Lung (tissue), 12 donors: ENCODE results near the gene HIBADH. TPM values are rescaled to one million over a fixed set of nuclear protein-coding genes. Genes with fewer than 3 reads are reported as not detected.

ENCODE experiments used
- ATAC-seq: fragments of 200-7000 bp; cut with Tn5 transposase; one replicate; pipeline ENCODE4 v1.9.1; 2020; ENCODE audit warnings: moderate number of reproducible peaks; ENCODE audit not compliant: insufficient read depth, low FRiP score
- DNase-seq, 3 donors: peaks; one replicate each; pipeline ENCODE4 v3.0.0-alpha.2; 2013 to 2017
- H3K27ac ChIP-seq, 2 donors: one replicate each; pipeline ENCODE4 v1.5.1; 2013; ENCODE audit warnings: mild to moderate bottlenecking in 2 of 2, moderate library complexity in 2 of 2, control low read depth in 1 of 2, inconsistent platforms in 1 of 2, low read depth in 1 of 2, low read length in 1 of 2
- H3K27me3 ChIP-seq, 3 donors: one replicate each; pipeline ENCODE4 v1.5.1; 2013; ENCODE audit warnings: low read length in 2 of 3; ENCODE audit not compliant: control insufficient read depth in 3 of 3, insufficient read depth in 3 of 3
- H3K36me3 ChIP-seq, 4 donors: one replicate each; pipeline ENCODE4 v1.5.1; 2013; ENCODE audit warnings: low read length in 4 of 4, mild to moderate bottlenecking in 1 of 4, moderate library complexity in 1 of 4; ENCODE audit not compliant: control insufficient read depth in 4 of 4, insufficient read depth in 4 of 4
- H3K4me1 ChIP-seq, 5 donors: one replicate each; pipeline ENCODE4 v1.5.1; 2013; ENCODE audit warnings: low read length in 5 of 5, mild to moderate bottlenecking in 2 of 5, moderate library complexity in 1 of 5; ENCODE audit not compliant: control insufficient read depth in 5 of 5, insufficient read depth in 5 of 5
- H3K4me3 ChIP-seq: one replicate; pipeline ENCODE4 v1.5.1; 2013; ENCODE audit warnings: mild to moderate bottlenecking, control low read depth, moderate library complexity
- H3K9ac ChIP-seq, 2 donors: one replicate each; pipeline ENCODE4 v1.5.1; 2013; ENCODE audit warnings: low read length in 2 of 2, control low read depth in 1 of 2; ENCODE audit not compliant: insufficient read depth in 1 of 2
- H3K9me3 ChIP-seq, 4 donors: one replicate each; pipeline ENCODE4 v1.5.1; 2013; ENCODE audit warnings: low read length in 3 of 4, mild to moderate bottlenecking in 1 of 4, moderate library complexity in 1 of 4; ENCODE audit not compliant: control insufficient read depth in 4 of 4, insufficient read depth in 3 of 4
- CTCF ChIP-seq: IDR thresholded peaks from 2 replicates; pipeline ENCODE4 v1.5.1; 2012; ENCODE audit warnings: mild to moderate bottlenecking; ENCODE audit errors: control extremely low read depth, extremely low read depth
- WGBS, 2 donors: extraction: QIAGEN DNeasy Blood & Tissue Kit; methylation state at CpG; one replicate each; pipeline ENCODE4 v1.1.7; 2013; 5-methylcytosine and 5-hydroxymethylcytosine counted together
- polyA plus RNA-seq, 2 donors: library from polyadenylated mRNA; stranded (reverse); fragments of 200-250 nt; gene quantifications; one replicate each; pipeline ENCODE4 v1.2.1, GENCODE V29; 2013
- total RNA-seq, 2 donors: library from RNA; depleted of rRNA in 1 of 2; stranded (reverse); fragments of >200 nt in 1 of 2; gene quantifications; one replicate each; pipeline ENCODE4 v1.2.1, GENCODE V29; 2014 to 2021
- donor health status: control.
- donor health status: control.
- donor health status: Bipolar disorder and iron deficiency.
- donor health status: healthy.
- donor health status: DM: yes; HTN: yes; CAD: no.

HIBADH gene
- total and polyA plus RNA-seq, 4 donors = 13.7 to 39.2 (median 17.4) TPM

GRCh38 chr7:27670177-27670576, 7.5 kb upstream of the HIBADH start:
- Histone ChIP-seq H3K27me3 (no peaks in the 10 kb centered on the region), H3K4me3 (no peak overlapping the region), H3K36me3 (no peaks in the 10 kb centered on the region), H3K9ac (no peak overlapping the region), H3K27ac (no peak overlapping the region), H3K9me3 (no peaks in the 10 kb centered on the region), H3K4me1 (no peaks in the 10 kb centered on the region)
- DNase-seq (no peak), ATAC-seq (no peak)
- 90 to 91% methylated on average over 2 of the region's 2 CpGs for WGBS, 2 donors
- TF ChIP-seq CTCF = no peak

- DNase-seq = no peak
- no peak overlapping the region for H3K27ac ChIP-seq
- H3K4me3 ChIP-seq = no peak overlapping the region
- H3K4me1 ChIP-seq = peaks cover 0 to 10% (median 4%) of the 10 kb centered on the region in 5 donors
- no peak overlapping the region for H3K9ac ChIP-seq
- H3K36me3 ChIP-seq = no peaks in the 10 kb centered on the region
- no peaks in the 10 kb centered on the region for H3K27me3 ChIP-seq
- no peak for TF ChIP-seq CTCF
- no peaks in the 10 kb centered on the region for H3K9me3 ChIP-seq
- ATAC-seq = no peak
Observed at GRCh38 chr7:27665531-27665930, 2.8 kb upstream of the HIBADH start.

DNA sequence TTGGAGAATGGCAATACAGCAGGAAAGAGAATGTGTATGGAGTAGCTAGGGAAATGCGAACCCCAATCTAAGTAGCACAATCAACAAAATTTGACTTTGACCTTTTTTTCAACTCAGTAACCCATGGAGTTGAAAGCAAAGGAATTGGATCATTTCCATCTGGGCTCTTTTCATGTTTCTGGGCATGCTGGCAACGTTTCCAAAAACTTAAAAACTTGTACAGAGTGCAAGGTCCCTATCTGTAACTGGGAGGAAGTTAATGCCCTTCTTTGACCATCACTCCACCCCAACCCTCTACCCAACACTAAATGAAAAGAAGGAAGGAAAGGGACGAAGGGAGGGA, 1.3 kb upstream of the HIBADH start:
- H3K9ac ChIP-seq = no peak overlapping the region
- DNase-seq (peak in 1 of 3 donors; percentile 70), ATAC-seq (no peak)
- no peaks in the 10 kb centered on the region for H3K9me3 ChIP-seq
- H3K27ac ChIP-seq = no peak overlapping the region
- H3K4me3 ChIP-seq = no peak overlapping the region
- no peak for TF ChIP-seq CTCF
- H3K36me3 ChIP-seq = peaks cover 0 to 5% (median 0%) of the 10 kb centered on the region in 4 donors
- WGBS, 2 donors = 59 to 64% methylated on average over 3 of the region's 3 CpGs
- peaks cover 0 to 10% (median 4%) of the 10 kb centered on the region in 5 donors for H3K4me1 ChIP-seq
- H3K27me3 ChIP-seq = no peaks in the 10 kb centered on the region

DNA sequence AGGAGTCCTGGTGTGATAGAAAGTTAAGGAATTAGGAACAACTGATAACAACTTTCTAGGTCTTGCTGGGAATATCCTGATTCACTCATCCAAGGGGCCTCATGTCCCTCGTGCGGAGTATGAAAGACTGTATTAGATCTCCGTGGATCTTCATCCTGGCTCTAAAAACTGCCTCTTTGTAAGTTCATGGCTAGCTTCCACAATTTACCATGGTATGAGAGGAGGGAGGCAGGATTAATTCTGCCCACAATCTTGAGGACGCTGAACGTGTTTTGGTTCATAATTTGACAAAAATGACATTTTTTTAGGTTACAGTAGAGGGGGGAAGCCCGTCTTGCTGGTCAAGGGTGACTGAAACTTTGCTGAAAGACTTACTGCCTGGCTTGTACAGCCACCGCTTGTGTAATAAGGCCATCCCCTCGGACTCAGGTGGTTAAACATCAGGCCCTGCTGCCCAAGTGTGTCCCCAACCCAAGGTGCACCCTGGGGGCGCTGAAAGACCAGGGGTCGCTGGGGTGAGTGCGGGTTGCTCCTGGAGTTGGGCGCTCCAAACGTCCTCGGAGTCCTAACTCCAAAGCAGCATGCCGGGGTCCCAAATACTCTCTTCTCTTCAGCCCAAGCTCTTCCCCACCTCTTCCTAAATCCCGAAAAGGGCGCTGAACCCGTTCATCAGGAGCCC, 733 bp downstream of the HIBADH start:
- H3K27ac ChIP-seq = peak overlapping the region; percentile 92 to 94
- ATAC-seq (no peak), DNase-seq (peak; percentile 12 to 69 (median 61))
- H3K4me3 ChIP-seq = peak overlapping the region; percentile 86
- peak overlapping the region; percentile 78 to 83 for H3K9ac ChIP-seq
- peaks cover 0 to 10% (median 6%) of the 10 kb centered on the region in 5 donors for H3K4me1 ChIP-seq
- H3K36me3 ChIP-seq = peaks cover 0 to 10% (median under 1%) of the 10 kb centered on the region in 4 donors
- TF ChIP-seq CTCF = no peak
- 12 to 14% methylated on average over 18 of the region's 18 CpGs for WGBS, 2 donors
- no peaks in the 10 kb centered on the region for H3K9me3 ChIP-seq
- no peaks in the 10 kb centered on the region for H3K27me3 ChIP-seq
